ENCODE results near the gene LYPD6B. TPM values are rescaled to one million over a fixed set of nuclear protein-coding genes. Genes with fewer than 3 reads are reported as not detected.
A peak's percentile ranks its signal among the peaks of the same experiment; 100 is the strongest.

LYPD6B gene
- total RNA-seq, 1 donor from 2014 or later: 10.1 TPM

DNA sequence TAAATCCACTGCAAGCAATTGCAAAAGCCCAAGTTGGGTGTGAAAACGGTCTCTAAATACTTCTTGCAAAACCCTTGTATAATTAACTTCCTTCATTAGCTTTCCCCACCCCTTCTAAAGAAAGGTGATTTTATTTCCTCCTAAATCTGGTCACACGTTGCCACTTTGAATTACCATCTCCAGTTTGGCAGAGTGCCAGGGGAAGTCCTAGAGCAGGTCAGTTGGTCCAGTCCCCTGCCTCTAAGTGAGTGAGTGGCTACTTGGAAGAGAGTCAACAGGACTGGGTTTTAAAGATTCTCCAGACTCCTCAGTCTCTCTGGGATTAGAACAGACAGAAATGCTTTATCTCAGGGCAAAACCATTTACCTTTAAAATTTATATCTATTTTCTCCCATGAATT is 18.7 kb upstream of the LYPD6B start:
- Histone ChIP-seq H3K27me3 (no peaks in the 10 kb centered on the region), H3K27ac (no peak overlapping the region), H3K4me3 (no peak overlapping the region), H3K9me3 (no peaks in the 10 kb centered on the region), H3K4me1 (no peaks in the 10 kb centered on the region), H3K36me3 (no peaks in the 10 kb centered on the region)
- DNase-seq (ENCODE audit: extremely low spot score in 2 of 2): peak; percentile 16 to 32
- intact Hi-C loops (cut with DNase I): loop anchor here (5.0 kb wide), 1 partner anchor 543 kb away; no protein-coding TSS in a partner anchor
- TF ChIP-seq CTCF (IDR thresholded peaks at IDR 0.05): no peak
- TF ChIP-seq POLR2A (IDR thresholded peaks at IDR 0.05): no peak
- TF ChIP-seq POLR2AphosphoS5 (IDR thresholded peaks at IDR 0.05; ENCODE audit: insufficient read depth in 1 of 2, low read depth in 1 of 2): no peak

- no peaks in the 10 kb centered on the region for H3K36me3 ChIP-seq
- TF ChIP-seq POLR2A (IDR thresholded peaks at IDR 0.05) (no peak), CTCF (IDR thresholded peaks at IDR 0.05) (no peak), POLR2AphosphoS5 (IDR thresholded peaks at IDR 0.05; ENCODE audit: insufficient read depth in 1 of 2, low read depth in 1 of 2) (no peak)
- H3K4me1 ChIP-seq: no peaks in the 10 kb centered on the region
- H3K9me3 ChIP-seq: no peaks in the 10 kb centered on the region
- DNase-seq (ENCODE audit: extremely low spot score in 2 of 2): peak in 1 of 2 donors; percentile 70
- H3K4me3 ChIP-seq: no peak overlapping the region
- intact Hi-C loops (cut with DNase I): no loop called here
- H3K27ac ChIP-seq: no peak overlapping the region
- no peaks in the 10 kb centered on the region for H3K27me3 ChIP-seq
These were observed 18.1 kb upstream of the LYPD6B start for GRCh38 chr2:149020432-149020851.

GRCh38 chr2:149021271-149021719 is 17.2 kb upstream of the LYPD6B start:
- H3K27me3 ChIP-seq: no peaks in the 10 kb centered on the region
- H3K9me3 ChIP-seq: no peaks in the 10 kb centered on the region
- H3K4me1 ChIP-seq: no peaks in the 10 kb centered on the region
- no peak for TF ChIP-seq POLR2A (IDR thresholded peaks at IDR 0.05)
- no peak for TF ChIP-seq POLR2AphosphoS5 (IDR thresholded peaks at IDR 0.05; ENCODE audit: insufficient read depth in 1 of 2, low read depth in 1 of 2)
- TF ChIP-seq CTCF (IDR thresholded peaks at IDR 0.05): no peak
- no peak overlapping the region for H3K27ac ChIP-seq
- H3K36me3 ChIP-seq: no peaks in the 10 kb centered on the region
- H3K4me3 ChIP-seq: no peak overlapping the region
- intact Hi-C loops (cut with DNase I): no loop called here
- DNase-seq (ENCODE audit: extremely low spot score in 2 of 2): no peak

GRCh38 chr2:149021761-149022160 is 16.7 kb upstream of the LYPD6B start:
- no peaks in the 10 kb centered on the region for H3K36me3 ChIP-seq
- TF ChIP-seq POLR2AphosphoS5 (IDR thresholded peaks at IDR 0.05; ENCODE audit: insufficient read depth in 1 of 2, low read depth in 1 of 2): no peak
- no peak for TF ChIP-seq CTCF (IDR thresholded peaks at IDR 0.05)
- TF ChIP-seq POLR2A (IDR thresholded peaks at IDR 0.05): no peak
- H3K4me3 ChIP-seq: no peak overlapping the region
- H3K27ac ChIP-seq: no peak overlapping the region
- intact Hi-C loops (cut with DNase I): no loop called here
- no peaks in the 10 kb centered on the region for H3K4me1 ChIP-seq
- no peaks in the 10 kb centered on the region for H3K27me3 ChIP-seq
- no peaks in the 10 kb centered on the region for H3K9me3 ChIP-seq
- no peak for DNase-seq (ENCODE audit: extremely low spot score in 2 of 2)

DNA sequence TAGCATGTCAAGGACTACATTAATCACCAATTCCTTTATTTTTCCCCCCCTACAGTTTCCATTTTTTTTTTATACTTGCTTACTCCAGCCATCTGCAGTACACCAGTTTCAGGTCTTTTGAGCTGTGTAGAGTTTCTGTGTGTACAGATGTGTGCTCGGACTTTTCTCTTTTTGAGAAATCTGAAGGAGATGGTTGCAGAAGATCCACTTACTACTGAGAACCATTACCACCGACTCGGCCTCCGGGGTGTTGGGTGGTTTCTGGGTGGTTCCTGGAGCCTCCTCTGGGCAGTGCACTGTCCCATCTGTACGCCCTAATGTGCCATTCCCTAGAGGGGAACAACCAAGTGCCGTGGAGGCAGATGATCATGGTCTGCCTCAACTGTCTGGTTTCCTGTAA is 15.4 kb upstream of the LYPD6B start:
- H3K4me3 ChIP-seq: no peak overlapping the region
- TF ChIP-seq CTCF (IDR thresholded peaks at IDR 0.05): no peak
- TF ChIP-seq POLR2A (IDR thresholded peaks at IDR 0.05): no peak
- no peak for TF ChIP-seq POLR2AphosphoS5 (IDR thresholded peaks at IDR 0.05; ENCODE audit: insufficient read depth in 1 of 2, low read depth in 1 of 2)

More for the DNA sequence above, 15.4 kb upstream of the LYPD6B start:
- Histone ChIP-seq H3K27ac (no peak overlapping the region), H3K27me3 (no peaks in the 10 kb centered on the region), H3K4me1 (no peaks in the 10 kb centered on the region), H3K36me3 (no peaks in the 10 kb centered on the region), H3K9me3 (no peaks in the 10 kb centered on the region)
- no peak for DNase-seq (ENCODE audit: extremely low spot score in 2 of 2)
- intact Hi-C loops (cut with DNase I): no loop called here

Measured in vagina (tissue), 2 donors.